NCI-H345 (cell line): ENCODE data around the gene NAV2.
A peak's percentile ranks its signal among the peaks of the same experiment; 100 is the strongest.
"Not testable (repeated sequence)": the region's sequence is repeated elsewhere in the genome, so short reads cannot be mapped to it uniquely, and the experiment has no call there.

ENCODE experiments used
- DNase-seq: peaks from one replicate; lab custom pipeline; 2025; lab: John Stamatoyannopoulos, UW

Gene NAV2

GRCh38 chr11:19922689-19923035 is 210.0 kb downstream of the NAV2 start:
- no peak for DNase-seq

GRCh38 chr11:19923626-19924025 is 211.0 kb downstream of the NAV2 start:
- DNase-seq = no peak

GRCh38 chr11:19924311-19924710 is 211.7 kb downstream of the NAV2 start:
- DNase-seq = no peak

GRCh38 chr11:19924716-19925115 is 212.1 kb downstream of the NAV2 start:
- DNase-seq = no peak

- DNase-seq = not testable (repeated sequence)
Observed at GRCh38 chr11:19927403-19927802, 214.8 kb downstream of the NAV2 start.

- no peak for DNase-seq
Observed at GRCh38 chr11:19929147-19929546, 216.5 kb downstream of the NAV2 start.

GRCh38 chr11:19929655-19930054 is 217.0 kb downstream of the NAV2 start:
- no peak for DNase-seq

- DNase-seq = no peak
Observed at GRCh38 chr11:19931141-19931770, 218.6 kb downstream of the NAV2 start.

GRCh38 chr11:19931771-19932369 is 219.2 kb downstream of the NAV2 start:
- no peak for DNase-seq

GRCh38 chr11:19933132-19933735 is 220.6 kb downstream of the NAV2 start:
- no peak for DNase-seq

GRCh38 chr11:19933801-19934488 is 221.3 kb downstream of the NAV2 start:
- no peak for DNase-seq

- no peak for DNase-seq
Observed at GRCh38 chr11:19934828-19935259, 222.2 kb downstream of the NAV2 start.

GRCh38 chr11:19935507-19935906 is 222.9 kb downstream of the NAV2 start:
- no peak for DNase-seq

- DNase-seq = no peak
Observed at GRCh38 chr11:19936461-19936860, 223.8 kb downstream of the NAV2 start.

- no peak for DNase-seq
Observed at GRCh38 chr11:19938169-19938856, 225.7 kb downstream of the NAV2 start.

GRCh38 chr11:19938866-19939265 is 226.2 kb downstream of the NAV2 start:
- DNase-seq = no peak

- DNase-seq = no peak
Observed at GRCh38 chr11:19939415-19939929, 226.8 kb downstream of the NAV2 start.

GRCh38 chr11:19940831-19941230 is 228.2 kb downstream of the NAV2 start:
- DNase-seq = no peak

GRCh38 chr11:19946681-19947080 is 234.0 kb downstream of the NAV2 start:
- DNase-seq = no peak

- DNase-seq = no peak
Observed at GRCh38 chr11:19947537-19948114, 235.0 kb downstream of the NAV2 start.

GRCh38 chr11:19949606-19950005 is 237.0 kb downstream of the NAV2 start:
- no peak for DNase-seq

GRCh38 chr11:19951558-19952115 is 239.0 kb downstream of the NAV2 start:
- peak; percentile 47 for DNase-seq
